Liver (tissue), 9 donors: Measurements from ENCODE around the gene DFFB. TPM values are rescaled to one million over a fixed set of nuclear protein-coding genes. Genes with fewer than 3 reads are reported as not detected.
A peak's percentile ranks its signal among the peaks of the same experiment; 100 is the strongest.

Experiments used
- DNase-seq: peaks from one replicate; pipeline ENCODE4 v3.0.0-alpha.2; 2017; ENCODE audit warnings: low spot score
- H3K27ac ChIP-seq, 2 donors: one replicate each; pipeline ENCODE4 v1.7.0; 2013; ENCODE audit warnings: inconsistent platforms in 2 of 2, low read length in 2 of 2, control low read depth in 1 of 2, low read depth in 1 of 2, mild to moderate bottlenecking in 1 of 2
- H3K27me3 ChIP-seq, 4 donors: one replicate each; pipeline versions ENCODE4 v1.6.1 to v1.7.0; 2013; ENCODE audit warnings: low read length in 3 of 4, inconsistent platforms in 1 of 4, mild to moderate bottlenecking in 1 of 4, moderate library complexity in 1 of 4; ENCODE audit not compliant: control insufficient read depth in 4 of 4, insufficient read depth in 4 of 4
- H3K36me3 ChIP-seq, 4 donors: one replicate each; pipeline versions ENCODE4 v1.6.1 to v1.7.0; 2013; ENCODE audit warnings: low read length in 3 of 4, mild to moderate bottlenecking in 3 of 4, low read depth in 1 of 4, moderate library complexity in 1 of 4; ENCODE audit not compliant: control insufficient read depth in 4 of 4, insufficient read depth in 3 of 4
- H3K4me1 ChIP-seq, 4 donors: one replicate each; pipeline versions ENCODE4 v1.6.1 to v1.7.0; 2013; ENCODE audit warnings: low read length in 3 of 4, mild to moderate bottlenecking in 3 of 4, moderate library complexity in 1 of 4; ENCODE audit not compliant: control insufficient read depth in 4 of 4, insufficient read depth in 4 of 4
- H3K4me3 ChIP-seq, 3 donors: one replicate each; pipeline versions ENCODE4 v1.6.1 to v1.7.0; 2013; ENCODE audit warnings: low read length in 3 of 3, control low read depth in 1 of 3, low read depth in 1 of 3, mild to moderate bottlenecking in 1 of 3
- H3K9ac ChIP-seq, 2 donors: one replicate each; pipeline ENCODE4 v1.7.0; 2013; ENCODE audit warnings: low read length in 2 of 2, mild to moderate bottlenecking in 2 of 2, moderate library complexity in 2 of 2, control low read depth in 1 of 2, low read depth in 1 of 2
- H3K9me3 ChIP-seq, 4 donors: one replicate each; pipeline versions ENCODE4 v1.6.1 to v1.7.0; 2013; ENCODE audit warnings: low read length in 3 of 4; ENCODE audit not compliant: control insufficient read depth in 4 of 4
- EGR1 ChIP-seq, 2 donors: IDR thresholded peaks; 2 replicates each; pipeline ENCODE4 v1.6.1; 2016 to 2018; ENCODE audit warnings: antibody characterized with exemption in 2 of 2, low read depth in 2 of 2
- FOXA1 ChIP-seq: IDR thresholded peaks from 2 replicates; pipeline ENCODE4 v1.6.1; 2016; ENCODE audit warnings: antibody characterized with exemption
- FOXA2 ChIP-seq: IDR thresholded peaks from 2 replicates; pipeline ENCODE4 v1.6.1; 2016; ENCODE audit warnings: antibody characterized with exemption
- GABPA ChIP-seq, 2 donors: IDR thresholded peaks in 1 of 2; conservative IDR thresholded peaks in 1 of 2; 2 replicates each; pipeline ENCODE4 v1.6.1; 2016; ENCODE audit warnings: antibody characterized with exemption in 2 of 2, mild to moderate bottlenecking in 1 of 2, moderate library complexity in 1 of 2
- HNF4A ChIP-seq, 2 donors: conservative IDR thresholded peaks; 2 replicates each; pipeline ENCODE4 v1.6.1; 2016; ENCODE audit warnings: antibody characterized with exemption in 2 of 2, mild to moderate bottlenecking in 2 of 2
- HNF4G ChIP-seq: IDR thresholded peaks from 2 replicates; pipeline ENCODE4 v1.6.1; 2016; ENCODE audit warnings: antibody characterized with exemption
- JUND ChIP-seq, 2 donors: IDR thresholded peaks; 2 replicates each; pipeline ENCODE4 v1.6.1; 2016; ENCODE audit warnings: antibody characterized with exemption in 2 of 2
- NR2F2 ChIP-seq: IDR thresholded peaks from 2 replicates; pipeline ENCODE4 v1.6.1; 2016; ENCODE audit warnings: antibody characterized with exemption
- RAD21 ChIP-seq, 2 donors: IDR thresholded peaks; 2 replicates each; pipeline ENCODE4 v1.6.1; 2016; ENCODE audit warnings: antibody characterized with exemption in 2 of 2, mild to moderate bottlenecking in 2 of 2
- RXRA ChIP-seq, 2 donors: IDR thresholded peaks; 2 replicates each; pipeline ENCODE4 v1.6.1; 2017 to 2018; ENCODE audit warnings: antibody characterized with exemption in 2 of 2, mild to moderate bottlenecking in 1 of 2
- SP1 ChIP-seq: IDR thresholded peaks from 2 replicates; pipeline ENCODE4 v1.6.1; 2018; ENCODE audit warnings: antibody characterized with exemption, mild to moderate bottlenecking
- TAF1 ChIP-seq: conservative IDR thresholded peaks from 2 replicates; pipeline ENCODE4 v1.6.1; 2016; ENCODE audit warnings: antibody characterized with exemption, mild to moderate bottlenecking
- YY1 ChIP-seq: IDR thresholded peaks from 2 replicates; pipeline ENCODE4 v1.6.1; 2016; ENCODE audit warnings: antibody characterized with exemption, mild to moderate bottlenecking
- whole genome bisulfite sequencing: extraction: QIAGEN DNeasy Blood & Tissue Kit; methylation state at CpG from one replicate; pipeline ENCODE4 v1.1.7; 2013; 5-methylcytosine and 5-hydroxymethylcytosine counted together
- polyA plus RNA-seq, 2 donors: library from polyadenylated mRNA; stranded (reverse) in 1 of 2; unstranded in 1 of 2; fragments of 200-250 nt in 1 of 2; fragments of >200 nt in 1 of 2; fragmentation: Nextera tagmentation in 1 of 2; extraction: Ambion mirVana in 1 of 2; gene quantifications; one replicate each; pipeline versions ENCODE4 v1.2.1 to v1.2.3, GENCODE V29; 2013 to 2015
- total RNA-seq, 2 donors: library from RNA; depleted of rRNA; stranded (reverse); fragments of >200 nt; gene quantifications; one replicate each; pipeline ENCODE4 v1.2.3, GENCODE V29; 2014
- TF ChIP-seq, protein P1 (sequence below): IDR thresholded peaks from 2 replicates; pipeline ENCODE4 v1.6.1; 2016; ENCODE audit warnings: antibody characterized with exemption
- TF ChIP-seq, protein P2 (sequence below): IDR thresholded peaks from 2 replicates; pipeline ENCODE4 v1.6.1; 2016; ENCODE audit warnings: antibody characterized with exemption
- TF ChIP-seq, protein P3 (sequence below): fragments of 150-350 bp; IDR thresholded peaks from 2 replicates; pipeline ENCODE4 v1.5.1; 2017; ENCODE audit warnings: improper control_type of control experiment, low read depth, low read length; ENCODE audit not compliant: missing input control
- TF ChIP-seq, protein P4 (sequence below): IDR thresholded peaks from 2 replicates; pipeline ENCODE4 v1.6.1; 2016; ENCODE audit warnings: antibody characterized with exemption, mild to moderate bottlenecking
- TF ChIP-seq, protein P5 (sequence below): IDR thresholded peaks from 2 replicates; pipeline ENCODE4 v1.6.1; 2016; ENCODE audit warnings: antibody characterized with exemption
- donor health status: healthy.
- donor health status: healthy.
- donor health status: healthy.
- donor health status: healthy.
- donor health status: healthy.

DFFB gene
- total and polyA plus RNA-seq, 4 donors = 0.92 to 6.1 (median 2.9) TPM

DNA sequence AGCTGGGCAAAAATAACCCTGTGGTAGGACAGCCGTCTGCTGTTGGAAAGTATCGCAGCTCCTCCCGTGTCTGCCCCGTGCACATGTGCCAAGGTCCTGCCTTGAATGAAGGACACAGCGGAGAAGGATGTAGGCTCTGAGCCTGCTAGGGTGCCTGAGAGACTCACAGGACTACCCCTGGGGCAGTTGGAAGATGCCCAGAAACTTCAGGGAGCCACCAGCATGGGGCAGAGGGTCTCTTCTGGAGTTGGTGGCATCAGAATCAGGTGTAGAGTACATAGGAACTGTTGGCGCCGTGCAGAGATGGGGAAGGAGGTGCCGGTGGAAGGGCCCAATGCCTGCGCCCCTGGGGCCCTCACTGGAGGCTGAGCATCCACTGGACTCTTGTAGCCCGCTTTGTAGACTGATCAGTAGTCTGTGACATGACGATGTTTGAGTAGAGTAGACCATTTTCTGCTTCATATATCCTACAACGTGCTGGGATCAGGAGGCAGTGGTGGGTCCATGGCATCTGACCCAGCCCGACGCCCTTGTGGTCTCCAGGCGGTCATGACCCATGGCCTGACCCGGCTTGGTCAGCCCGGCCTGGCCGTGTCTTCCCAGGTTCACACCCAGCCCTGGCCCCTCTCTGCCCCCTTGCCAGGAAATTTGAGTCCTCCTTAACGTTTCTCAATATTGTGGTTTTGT is 48.1 kb downstream of the DFFB start:
- H3K4me1 ChIP-seq = peaks cover 9 to 33% (median 26%) of the 10 kb centered on the region in 4 donors
- no peaks in the 10 kb centered on the region for H3K27me3 ChIP-seq
- H3K36me3 ChIP-seq = no peaks in the 10 kb centered on the region
- no peak overlapping the region for H3K4me3 ChIP-seq
- H3K9me3 ChIP-seq = no peaks in the 10 kb centered on the region
- no peak overlapping the region for H3K9ac ChIP-seq
- WGBS = 93% methylated on average over 19 of the region's 19 CpGs
- no peak for DNase-seq
- H3K27ac ChIP-seq = no peak overlapping the region
- TF ChIP-seq FOXA2 (no peak), FOXA1 (no peak), TAF1 (no peak), JUND (IDR thresholded peaks at IDR 0.05) (no peak), EGR1 (IDR thresholded peaks at IDR 0.05; ENCODE audit: low read depth in 2 of 2) (no peak), HNF4A (conservative IDR thresholded peaks at IDR 0.05) (no peak), HNF4G (no peak), GABPA (IDR thresholded peaks at IDR 0.05 in 1 of 2, conservative IDR thresholded peaks at IDR 0.05 in 1 of 2) (no peak), RAD21 (IDR thresholded peaks at IDR 0.05) (no peak)
- TF ChIP-seq, protein P1, sequence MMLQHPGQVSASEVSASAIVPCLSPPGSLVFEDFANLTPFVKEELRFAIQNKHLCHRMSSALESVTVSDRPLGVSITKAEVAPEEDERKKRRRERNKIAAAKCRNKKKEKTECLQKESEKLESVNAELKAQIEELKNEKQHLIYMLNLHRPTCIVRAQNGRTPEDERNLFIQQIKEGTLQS = no peak

DNA sequence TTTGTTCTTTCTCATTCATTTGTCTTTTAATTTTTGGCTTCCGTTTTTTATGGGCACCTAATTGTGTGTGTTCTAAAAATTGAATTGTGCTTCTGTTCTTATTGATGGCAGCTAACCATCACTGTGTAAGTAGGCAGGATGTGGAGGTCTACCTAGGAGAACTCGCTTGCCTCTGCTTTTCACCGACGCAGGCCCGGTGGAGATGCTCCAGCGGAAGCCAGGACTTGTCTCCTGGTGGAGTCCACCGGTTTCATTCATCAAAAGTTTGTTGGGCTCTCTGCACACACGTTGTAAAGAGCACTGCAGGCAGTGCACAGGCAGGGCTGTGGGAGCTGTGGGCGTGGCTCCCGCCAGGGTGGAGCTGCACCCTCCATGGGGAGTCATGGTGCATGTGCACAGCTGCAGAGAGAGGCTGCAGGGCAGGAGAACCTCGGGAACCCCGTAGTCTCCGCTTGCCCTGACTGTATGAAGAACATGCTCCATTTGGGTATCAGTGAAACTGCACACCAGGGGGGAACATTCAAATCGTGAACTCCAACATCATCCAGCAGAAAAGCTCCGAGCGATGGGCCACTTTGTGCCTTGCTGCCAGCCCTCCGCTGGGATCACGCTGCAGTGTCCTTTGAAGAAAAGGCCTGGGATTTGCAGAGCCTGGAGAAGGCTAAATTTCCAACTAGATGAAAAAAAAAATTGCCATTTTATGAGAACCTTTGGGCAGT is 48.8 kb downstream of the DFFB start:
- Histone ChIP-seq H3K27me3 (peaks cover 0 to 3% (median 0%) of the 10 kb centered on the region in 4 donors), H3K4me1 (peaks cover 9 to 38% (median 26%) of the 10 kb centered on the region in 4 donors), H3K9ac (no peak overlapping the region), H3K36me3 (no peaks in the 10 kb centered on the region), H3K4me3 (no peak overlapping the region), H3K27ac (no peak overlapping the region), H3K9me3 (no peaks in the 10 kb centered on the region)
- TF ChIP-seq NR2F2 (no peak), YY1 (no peak), EGR1 (IDR thresholded peaks at IDR 0.05; ENCODE audit: low read depth in 2 of 2) (no peak), RXRA (IDR thresholded peaks at IDR 0.05) (no peak), HNF4G (no peak), GABPA (IDR thresholded peaks at IDR 0.05 in 1 of 2, conservative IDR thresholded peaks at IDR 0.05 in 1 of 2) (no peak), FOXA2 (no peak), JUND (IDR thresholded peaks at IDR 0.05) (no peak), RAD21 (IDR thresholded peaks at IDR 0.05) (no peak), FOXA1 (no peak), SP1 (no peak), TAF1 (no peak), HNF4A (conservative IDR thresholded peaks at IDR 0.05) (no peak)
- TF ChIP-seq, protein P2, sequence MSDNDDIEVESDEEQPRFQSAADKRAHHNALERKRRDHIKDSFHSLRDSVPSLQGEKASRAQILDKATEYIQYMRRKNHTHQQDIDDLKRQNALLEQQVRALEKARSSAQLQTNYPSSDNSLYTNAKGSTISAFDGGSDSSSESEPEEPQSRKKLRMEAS = no peak
- TF ChIP-seq, protein P3, sequence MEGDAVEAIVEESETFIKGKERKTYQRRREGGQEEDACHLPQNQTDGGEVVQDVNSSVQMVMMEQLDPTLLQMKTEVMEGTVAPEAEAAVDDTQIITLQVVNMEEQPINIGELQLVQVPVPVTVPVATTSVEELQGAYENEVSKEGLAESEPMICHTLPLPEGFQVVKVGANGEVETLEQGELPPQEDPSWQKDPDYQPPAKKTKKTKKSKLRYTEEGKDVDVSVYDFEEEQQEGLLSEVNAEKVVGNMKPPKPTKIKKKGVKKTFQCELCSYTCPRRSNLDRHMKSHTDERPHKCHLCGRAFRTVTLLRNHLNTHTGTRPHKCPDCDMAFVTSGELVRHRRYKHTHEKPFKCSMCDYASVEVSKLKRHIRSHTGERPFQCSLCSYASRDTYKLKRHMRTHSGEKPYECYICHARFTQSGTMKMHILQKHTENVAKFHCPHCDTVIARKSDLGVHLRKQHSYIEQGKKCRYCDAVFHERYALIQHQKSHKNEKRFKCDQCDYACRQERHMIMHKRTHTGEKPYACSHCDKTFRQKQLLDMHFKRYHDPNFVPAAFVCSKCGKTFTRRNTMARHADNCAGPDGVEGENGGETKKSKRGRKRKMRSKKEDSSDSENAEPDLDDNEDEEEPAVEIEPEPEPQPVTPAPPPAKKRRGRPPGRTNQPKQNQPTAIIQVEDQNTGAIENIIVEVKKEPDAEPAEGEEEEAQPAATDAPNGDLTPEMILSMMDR = no peak
- TF ChIP-seq, protein P4, sequence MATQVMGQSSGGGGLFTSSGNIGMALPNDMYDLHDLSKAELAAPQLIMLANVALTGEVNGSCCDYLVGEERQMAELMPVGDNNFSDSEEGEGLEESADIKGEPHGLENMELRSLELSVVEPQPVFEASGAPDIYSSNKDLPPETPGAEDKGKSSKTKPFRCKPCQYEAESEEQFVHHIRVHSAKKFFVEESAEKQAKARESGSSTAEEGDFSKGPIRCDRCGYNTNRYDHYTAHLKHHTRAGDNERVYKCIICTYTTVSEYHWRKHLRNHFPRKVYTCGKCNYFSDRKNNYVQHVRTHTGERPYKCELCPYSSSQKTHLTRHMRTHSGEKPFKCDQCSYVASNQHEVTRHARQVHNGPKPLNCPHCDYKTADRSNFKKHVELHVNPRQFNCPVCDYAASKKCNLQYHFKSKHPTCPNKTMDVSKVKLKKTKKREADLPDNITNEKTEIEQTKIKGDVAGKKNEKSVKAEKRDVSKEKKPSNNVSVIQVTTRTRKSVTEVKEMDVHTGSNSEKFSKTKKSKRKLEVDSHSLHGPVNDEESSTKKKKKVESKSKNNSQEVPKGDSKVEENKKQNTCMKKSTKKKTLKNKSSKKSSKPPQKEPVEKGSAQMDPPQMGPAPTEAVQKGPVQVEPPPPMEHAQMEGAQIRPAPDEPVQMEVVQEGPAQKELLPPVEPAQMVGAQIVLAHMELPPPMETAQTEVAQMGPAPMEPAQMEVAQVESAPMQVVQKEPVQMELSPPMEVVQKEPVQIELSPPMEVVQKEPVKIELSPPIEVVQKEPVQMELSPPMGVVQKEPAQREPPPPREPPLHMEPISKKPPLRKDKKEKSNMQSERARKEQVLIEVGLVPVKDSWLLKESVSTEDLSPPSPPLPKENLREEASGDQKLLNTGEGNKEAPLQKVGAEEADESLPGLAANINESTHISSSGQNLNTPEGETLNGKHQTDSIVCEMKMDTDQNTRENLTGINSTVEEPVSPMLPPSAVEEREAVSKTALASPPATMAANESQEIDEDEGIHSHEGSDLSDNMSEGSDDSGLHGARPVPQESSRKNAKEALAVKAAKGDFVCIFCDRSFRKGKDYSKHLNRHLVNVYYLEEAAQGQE = no peak
- TF ChIP-seq, protein P5, sequence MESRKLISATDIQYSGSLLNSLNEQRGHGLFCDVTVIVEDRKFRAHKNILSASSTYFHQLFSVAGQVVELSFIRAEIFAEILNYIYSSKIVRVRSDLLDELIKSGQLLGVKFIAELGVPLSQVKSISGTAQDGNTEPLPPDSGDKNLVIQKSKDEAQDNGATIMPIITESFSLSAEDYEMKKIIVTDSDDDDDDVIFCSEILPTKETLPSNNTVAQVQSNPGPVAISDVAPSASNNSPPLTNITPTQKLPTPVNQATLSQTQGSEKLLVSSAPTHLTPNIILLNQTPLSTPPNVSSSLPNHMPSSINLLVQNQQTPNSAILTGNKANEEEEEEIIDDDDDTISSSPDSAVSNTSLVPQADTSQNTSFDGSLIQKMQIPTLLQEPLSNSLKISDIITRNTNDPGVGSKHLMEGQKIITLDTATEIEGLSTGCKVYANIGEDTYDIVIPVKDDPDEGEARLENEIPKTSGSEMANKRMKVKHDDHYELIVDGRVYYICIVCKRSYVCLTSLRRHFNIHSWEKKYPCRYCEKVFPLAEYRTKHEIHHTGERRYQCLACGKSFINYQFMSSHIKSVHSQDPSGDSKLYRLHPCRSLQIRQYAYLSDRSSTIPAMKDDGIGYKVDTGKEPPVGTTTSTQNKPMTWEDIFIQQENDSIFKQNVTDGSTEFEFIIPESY = no peak
- TF ChIP-seq, protein P1 = no peak
- WGBS = 90% methylated on average over 18 of the region's 18 CpGs
- DNase-seq = peak; percentile 46
